Upper lobe of left lung (tissue), 4 donors: Measurements from ENCODE around the gene CDH22.

Experiments
- CTCF ChIP-seq, 6 experiments: fragments of 450-650 bp in 4 of 6; fragments of 200-600 bp in 2 of 6; sonication (generic) in 2 of 6; IDR thresholded peaks; one replicate each; pipeline ENCODE4 v1.5.1; 2016 to 2019; ENCODE audit warnings: antibody characterized with exemption in 6 of 6
- POLR2A ChIP-seq, 4 donors: fragments of 450-650 bp; IDR thresholded peaks; one replicate each; pipeline ENCODE4 v1.5.1; 2016 to 2017; ENCODE audit warnings: antibody characterized with exemption in 4 of 4, mild to moderate bottlenecking in 2 of 4
- POLR2AphosphoS5 ChIP-seq, 2 donors: sonication (generic); formaldehyde crosslinking; IDR thresholded peaks; one replicate each; pipeline ENCODE4 v1.5.1; 2017; ENCODE audit warnings: antibody characterized with exemption in 2 of 2

- no peak for TF ChIP-seq CTCF (IDR thresholded peaks at IDR 0.05)
- no peak for TF ChIP-seq POLR2AphosphoS5 (IDR thresholded peaks at IDR 0.05)
- TF ChIP-seq POLR2A (IDR thresholded peaks at IDR 0.05) = no peak
These were observed 35.8 kb downstream of the CDH22 start for GRCh38 chr20:46272389-46273047.
